Transverse colon (tissue), 4 donors: ENCODE measurements around the gene COL6A1. TPM values are rescaled to one million over a fixed set of nuclear protein-coding genes. Genes with fewer than 3 reads are reported as not detected.
"Not testable (repeated sequence)": the region's sequence is repeated elsewhere in the genome, so short reads cannot be mapped to it uniquely, and the experiment has no call there.

Source experiments
- DNase-seq: peaks from one replicate; pipeline ENCODE4 v3.0.0-alpha.2; 2019
- H3K27ac ChIP-seq, 4 donors: fragments of 200-600 bp; sonication (generic); 2 replicates each; pipeline ENCODE4 v1.5.1; 2016 to 2018; ENCODE audit warnings: inconsistent platforms in 4 of 4
- H3K27me3 ChIP-seq: fragments of 200-600 bp; sonication (generic); 2 replicates; pipeline ENCODE4 v1.5.1; 2017; ENCODE audit warnings: inconsistent platforms
- H3K36me3 ChIP-seq, 4 donors: fragments of 200-600 bp; sonication (generic); 2 replicates each; pipeline ENCODE4 v1.5.1; 2017 to 2019; ENCODE audit warnings: inconsistent platforms in 4 of 4
- H3K4me1 ChIP-seq, 4 donors: fragments of 200-600 bp; sonication (generic); 2 replicates each; pipeline ENCODE4 v1.5.1; 2017 to 2020; ENCODE audit warnings: inconsistent platforms in 4 of 4
- H3K4me3 ChIP-seq, 4 donors: fragments of 200-600 bp; sonication (generic); 1 replicate in 1 of 4; 2 replicates in 3 of 4; pipeline versions ENCODE4 v1.5.1 to v1.6.1; 2017 to 2019; ENCODE audit warnings: inconsistent platforms in 4 of 4
- H3K9me3 ChIP-seq, 2 donors: fragments of 200-600 bp; sonication (generic); 2 replicates each; pipeline ENCODE4 v1.5.1; 2017 to 2019; ENCODE audit warnings: inconsistent platforms in 2 of 2
- CTCF ChIP-seq, 5 experiments: fragments of 200-600 bp in 3 of 5; fragments of 450-650 bp in 2 of 5; sonication (generic) in 3 of 5; IDR thresholded peaks; 1 replicate in 2 of 5; 2 replicates in 3 of 5; pipeline ENCODE4 v1.5.1; 2016 to 2017; ENCODE audit warnings: antibody characterized with exemption in 5 of 5, inconsistent platforms in 3 of 5, mild to moderate bottlenecking in 2 of 5, moderate library complexity in 1 of 5
- EP300 ChIP-seq: sonication (generic); formaldehyde crosslinking; IDR thresholded peaks from one replicate; pipeline ENCODE4 v1.6.1; 2017; ENCODE audit warnings: antibody characterized with exemption, low read depth
- POLR2A ChIP-seq: fragments of 450-650 bp; IDR thresholded peaks from one replicate; pipeline ENCODE4 v1.6.1; 2016; ENCODE audit warnings: antibody characterized with exemption, mild to moderate bottlenecking, moderate library complexity
- POLR2AphosphoS5 ChIP-seq, 3 donors: sonication (generic); formaldehyde crosslinking; IDR thresholded peaks; one replicate each; pipeline ENCODE4 v1.6.1; 2016; ENCODE audit warnings: antibody characterized with exemption in 3 of 3
- WGBS, 2 donors: methylation state at CpG; one replicate each; pipeline ENCODE4 v1.1.5; 2018; ENCODE audit warnings: low coverage in 1 of 2; 5-methylcytosine and 5-hydroxymethylcytosine counted together
- in situ Hi-C, 4 donors: fragments of 200-750 bp; cut with MboI; loops; one replicate each; pipeline versions ENCODE4 v1.15.0 to v1.15.1; 2017; ENCODE audit warnings: low sequenced_read_pairs in 3 of 4, low pct_ligation_motif_present in 1 of 4, low pct_unique_long_range_greater_than_20kb in 1 of 4
- intact Hi-C: fragments of 100-400 bp; cut with DNase I; formaldehyde crosslinking; loops from one replicate; pipeline ENCODE4 v1.15.1; 2023; ENCODE audit warnings: low total_unique reads
- total RNA-seq, 4 donors: library from RNA; depleted of rRNA; stranded (reverse); fragments of >200 nt; gene quantifications; one replicate each; pipeline ENCODE4 v1.1.0, GENCODE V29; 2016

The COL6A1 gene
- total RNA-seq, 4 donors from 2014 or later = 166 to 580 (median 346) TPM

- Histone ChIP-seq H3K27ac (peak overlapping the region in 2 of 4 donors; percentile 10 to 46), H3K4me3 (no peak overlapping the region), H3K9me3 (no peaks in the 10 kb centered on the region), H3K27me3 (no peaks in the 10 kb centered on the region), H3K36me3 (no peaks in the 10 kb centered on the region), H3K4me1 (no peaks in the 10 kb centered on the region)
- in situ Hi-C loops (no loop called here), intact Hi-C loops (no loop called here)
- WGBS, 2 donors = 77 to 78% methylated on average over 10 to 24 of the region's 24 CpGs
- no peak for TF ChIP-seq POLR2AphosphoS5 (IDR thresholded peaks at IDR 0.05)
- no peak for DNase-seq
These were observed 22.7 kb downstream of the COL6A1 start for GRCh38 chr21:46004168-46004861.

- H3K36me3 ChIP-seq = no peaks in the 10 kb centered on the region
- intact Hi-C loops = no loop called here
- no peak overlapping the region for H3K4me3 ChIP-seq
- peak overlapping the region in 3 of 4 donors; percentile 10 to 46 (median 20) for H3K27ac ChIP-seq
- no peaks in the 10 kb centered on the region for H3K9me3 ChIP-seq
- in situ Hi-C loops = no loop called here
- no peak for TF ChIP-seq POLR2AphosphoS5 (IDR thresholded peaks at IDR 0.05)
- no peak for TF ChIP-seq POLR2A
- TF ChIP-seq CTCF (IDR thresholded peaks at IDR 0.05) = no peak
- no peak for TF ChIP-seq EP300
- 57 to 90% methylated on average over 4 to 12 of the region's 12 CpGs for WGBS, 2 donors
- H3K27me3 ChIP-seq = no peaks in the 10 kb centered on the region
- no peaks in the 10 kb centered on the region for H3K4me1 ChIP-seq
- no peak for DNase-seq
These were observed 23.5 kb downstream of the COL6A1 start for GRCh38 chr21:46005081-46005480.

GRCh38 chr21:46005481-46005881, 23.9 kb downstream of the COL6A1 start:
- H3K4me3 ChIP-seq = no peak overlapping the region
- intact Hi-C loops (no loop called here), in situ Hi-C loops (no loop called here)
- H3K9me3 ChIP-seq = no peaks in the 10 kb centered on the region
- H3K36me3 ChIP-seq = no peaks in the 10 kb centered on the region
- WGBS, 2 donors = 93% methylated on average over 19 of the region's 20 CpGs; no CpG with 5 or more reads in 1 of the 2 donors
- H3K4me1 ChIP-seq = no peaks in the 10 kb centered on the region
- H3K27me3 ChIP-seq = no peaks in the 10 kb centered on the region
- no peak for TF ChIP-seq POLR2A
- TF ChIP-seq CTCF (IDR thresholded peaks at IDR 0.05) = no peak
- no peak for TF ChIP-seq EP300
- no peak for TF ChIP-seq POLR2AphosphoS5 (IDR thresholded peaks at IDR 0.05)
- peak overlapping the region in 2 of 4 donors; percentile 20 to 46 for H3K27ac ChIP-seq
- DNase-seq = peak; percentile 8

GRCh38 chr21:46005894-46006546, 24.4 kb downstream of the COL6A1 start:
- H3K27ac ChIP-seq = not testable (repeated sequence)

GRCh38 chr21:46006547-46007491, 25.2 kb downstream of the COL6A1 start:
- no peaks in the 10 kb centered on the region for H3K27me3 ChIP-seq
- no peaks in the 10 kb centered on the region for H3K4me1 ChIP-seq
- H3K9me3 ChIP-seq = no peaks in the 10 kb centered on the region
- DNase-seq = no peak
- 96% methylated on average over 24 of the region's 40 CpGs; no CpG with 5 or more reads in 1 of the 2 donors for WGBS, 2 donors
- H3K4me3 ChIP-seq = no peak overlapping the region
- intact Hi-C loops (no loop called here), in situ Hi-C loops (no loop called here)
- H3K36me3 ChIP-seq = no peaks in the 10 kb centered on the region
- TF ChIP-seq CTCF (IDR thresholded peaks at IDR 0.05) (no peak), POLR2AphosphoS5 (IDR thresholded peaks at IDR 0.05) (no peak), POLR2A (no peak), EP300 (no peak)
- H3K27ac ChIP-seq = no peak overlapping the region

More at GRCh38 chr21:46005894-46006546, 24.4 kb downstream of the COL6A1 start:
- intact Hi-C loops, H3K9me3 ChIP-seq, in situ Hi-C loops, H3K27me3 ChIP-seq, H3K36me3 ChIP-seq, H3K4me1 ChIP-seq, H3K4me3 ChIP-seq: not testable (repeated sequence)
- WGBS, 2 donors = 96% methylated on average over 18 of the region's 64 CpGs; no CpG with 5 or more reads in 1 of the 2 donors
- peak; percentile 8 for DNase-seq
